ENCODE data around the gene RIPOR3. TPM values are rescaled to one million over a fixed set of nuclear protein-coding genes. Genes with fewer than 3 reads are reported as not detected.
"Not testable (repeated sequence)": the region's sequence is repeated elsewhere in the genome, so short reads cannot be mapped to it uniquely, and the experiment has no call there.

RIPOR3 gene
- total RNA-seq, 4 donors from 2014 or later: 6.1 to 25.7 (median 15.3) TPM

DNA sequence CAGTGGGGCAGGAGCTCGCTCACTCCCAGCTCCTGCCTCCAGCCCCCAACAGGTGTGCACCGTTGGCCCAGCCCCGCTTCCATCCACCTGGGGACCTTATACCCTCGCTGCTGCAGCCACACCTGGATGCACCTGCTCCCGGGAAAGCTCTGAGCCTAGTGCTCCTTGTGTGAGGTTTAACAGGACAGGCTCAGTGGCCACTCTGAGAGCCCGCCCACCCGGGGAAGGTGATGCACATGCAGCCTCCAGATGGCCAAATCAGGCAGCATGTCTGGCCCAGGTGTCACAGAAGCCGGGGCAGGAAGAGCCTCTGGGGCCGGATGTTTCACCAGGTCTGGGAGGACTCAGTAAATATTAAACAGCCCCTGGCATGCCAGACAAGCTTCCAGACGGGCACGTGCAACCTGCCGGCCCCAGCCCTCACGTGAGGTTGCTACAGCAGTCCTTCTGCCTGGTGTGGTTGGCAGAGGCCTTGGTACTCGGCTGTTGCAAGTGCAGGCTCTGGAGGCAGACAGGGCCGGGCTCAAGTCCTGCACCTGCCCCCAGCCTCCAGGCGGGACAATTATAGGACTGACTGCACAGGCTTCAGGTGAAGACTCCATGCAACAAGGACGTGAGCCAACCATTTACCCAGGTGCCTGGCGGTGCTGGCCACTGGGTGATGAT, 66.9 kb downstream of the RIPOR3 start:
- H3K4me1 ChIP-seq: peaks cover 10 to 16% (median 13%) of the 10 kb centered on the region in 4 donors
- peaks cover 0 to 7% (median 0%) of the 10 kb centered on the region in 4 donors for H3K36me3 ChIP-seq
- TF ChIP-seq, protein P1, sequence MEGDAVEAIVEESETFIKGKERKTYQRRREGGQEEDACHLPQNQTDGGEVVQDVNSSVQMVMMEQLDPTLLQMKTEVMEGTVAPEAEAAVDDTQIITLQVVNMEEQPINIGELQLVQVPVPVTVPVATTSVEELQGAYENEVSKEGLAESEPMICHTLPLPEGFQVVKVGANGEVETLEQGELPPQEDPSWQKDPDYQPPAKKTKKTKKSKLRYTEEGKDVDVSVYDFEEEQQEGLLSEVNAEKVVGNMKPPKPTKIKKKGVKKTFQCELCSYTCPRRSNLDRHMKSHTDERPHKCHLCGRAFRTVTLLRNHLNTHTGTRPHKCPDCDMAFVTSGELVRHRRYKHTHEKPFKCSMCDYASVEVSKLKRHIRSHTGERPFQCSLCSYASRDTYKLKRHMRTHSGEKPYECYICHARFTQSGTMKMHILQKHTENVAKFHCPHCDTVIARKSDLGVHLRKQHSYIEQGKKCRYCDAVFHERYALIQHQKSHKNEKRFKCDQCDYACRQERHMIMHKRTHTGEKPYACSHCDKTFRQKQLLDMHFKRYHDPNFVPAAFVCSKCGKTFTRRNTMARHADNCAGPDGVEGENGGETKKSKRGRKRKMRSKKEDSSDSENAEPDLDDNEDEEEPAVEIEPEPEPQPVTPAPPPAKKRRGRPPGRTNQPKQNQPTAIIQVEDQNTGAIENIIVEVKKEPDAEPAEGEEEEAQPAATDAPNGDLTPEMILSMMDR (IDR thresholded peaks at IDR 0.05): no peak
- TF ChIP-seq EP300 (IDR thresholded peaks at IDR 0.05): no peak
- TF ChIP-seq POLR2AphosphoS5 (IDR thresholded peaks at IDR 0.05): no peak
- no peak for TF ChIP-seq POLR2A (IDR thresholded peaks at IDR 0.05; ENCODE audit: low read depth)
- no peaks in the 10 kb centered on the region for H3K27me3 ChIP-seq
- no peak overlapping the region for H3K4me3 ChIP-seq
- no peak for DNase-seq (ENCODE audit: extremely low spot score)
- peaks cover 0 to 13% (median 11%) of the 10 kb centered on the region in 4 donors for H3K9me3 ChIP-seq
- intact Hi-C loops (cut with DNase I): no loop called here
- no peak overlapping the region for H3K27ac ChIP-seq (replicated peaks in 1 of 4)
- WGBS: 91% methylated on average over 12 of the region's 18 CpGs

DNA sequence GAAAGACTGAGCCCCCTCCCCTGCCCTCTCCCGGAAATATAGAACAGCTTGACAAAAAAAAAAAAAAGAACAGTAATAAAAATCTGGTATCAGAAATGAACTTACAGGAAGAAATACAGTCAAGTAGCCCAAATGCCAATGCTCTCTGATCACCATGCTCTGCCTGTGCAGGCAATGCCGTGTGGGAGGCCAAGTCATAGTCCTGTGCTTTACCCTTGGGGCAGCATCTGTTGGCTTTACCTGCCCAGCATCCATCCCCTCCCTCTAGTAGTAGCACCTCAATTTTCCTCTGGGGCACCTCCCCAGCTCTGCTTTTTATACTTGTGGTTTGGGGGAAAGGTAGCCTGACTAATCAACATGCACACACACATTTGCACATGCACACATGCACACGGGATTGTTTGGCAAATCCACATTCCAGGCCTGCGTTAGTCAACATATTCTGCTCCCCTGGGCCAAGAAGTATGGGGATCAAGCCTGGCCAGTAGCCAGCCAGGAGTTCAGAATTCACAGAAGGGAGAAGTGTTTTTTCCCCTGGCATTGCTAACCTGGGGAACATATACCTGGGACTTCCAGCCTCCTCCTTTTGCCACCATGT, 70.2 kb downstream of the RIPOR3 start:
- Histone ChIP-seq H3K27ac (replicated peaks in 1 of 4) (no peak overlapping the region), H3K27me3 (no peaks in the 10 kb centered on the region), H3K9me3 (peaks cover 0 to 13% (median 11%) of the 10 kb centered on the region in 4 donors), H3K4me3 (no peak overlapping the region), H3K4me1 (peaks cover 6 to 12% (median 8%) of the 10 kb centered on the region in 4 donors), H3K36me3 (peaks cover 0 to 8% (median 2%) of the 10 kb centered on the region in 4 donors)
- WGBS: 94% methylated on average over 4 of the region's 4 CpGs
- intact Hi-C loops (cut with DNase I): no loop called here
- DNase-seq (ENCODE audit: extremely low spot score): no peak
- TF ChIP-seq POLR2AphosphoS5 (IDR thresholded peaks at IDR 0.05): no peak
- TF ChIP-seq, protein P1 (IDR thresholded peaks at IDR 0.05): no peak
- TF ChIP-seq POLR2A (IDR thresholded peaks at IDR 0.05; ENCODE audit: low read depth): no peak
- no peak for TF ChIP-seq EP300 (IDR thresholded peaks at IDR 0.05)

DNA sequence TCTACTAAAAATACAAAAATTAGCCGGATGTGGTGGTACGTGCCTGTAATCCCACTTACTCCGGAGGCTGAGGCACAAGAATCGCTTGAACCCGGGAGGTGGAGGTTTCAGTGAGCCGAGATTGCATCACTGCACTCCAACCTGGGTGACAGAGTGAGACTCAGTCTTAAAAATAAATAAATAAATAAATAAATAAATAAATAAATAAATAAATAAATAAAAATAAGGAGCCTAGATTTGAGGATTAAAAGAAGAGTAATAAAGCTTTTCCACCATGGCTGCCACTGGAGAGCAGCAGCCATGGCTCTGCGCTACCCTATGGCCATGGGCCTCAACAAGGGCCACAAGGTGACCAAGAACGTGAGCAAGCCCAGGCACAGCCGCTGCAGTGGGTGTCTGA, 70.9 kb downstream of the RIPOR3 start:
- H3K27me3 ChIP-seq; intact Hi-C loops (cut with DNase I); DNase-seq (ENCODE audit: extremely low spot score); H3K27ac ChIP-seq (replicated peaks in 1 of 4); H3K4me1 ChIP-seq; H3K4me3 ChIP-seq; H3K36me3 ChIP-seq: not testable (repeated sequence)
- 93% methylated on average over 9 of the region's 9 CpGs for WGBS
- peaks cover 0 to 13% (median 11%) of the 10 kb centered on the region in 4 donors for H3K9me3 ChIP-seq

DNA sequence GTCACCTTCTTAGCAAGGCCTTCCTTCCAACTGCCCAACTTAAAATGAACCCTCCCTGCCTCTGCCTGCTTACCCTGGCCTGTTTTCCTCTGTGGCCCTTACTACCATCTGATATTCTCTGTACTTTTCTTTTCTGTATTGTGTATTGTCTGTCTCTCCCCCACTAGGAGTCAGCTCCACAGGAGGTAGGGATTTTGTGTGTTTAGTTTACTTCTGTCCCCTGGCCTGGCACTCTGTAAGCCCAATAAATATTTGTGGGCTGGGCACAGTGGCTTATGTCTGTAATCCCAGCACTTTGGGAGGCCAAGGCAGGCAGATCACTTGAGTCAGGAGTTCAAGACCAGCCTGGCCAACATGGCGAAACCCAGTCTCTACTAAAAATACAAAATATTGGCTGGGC, 72.8 kb downstream of the RIPOR3 start:
- H3K36me3 ChIP-seq: peaks cover 0 to 8% (median 2%) of the 10 kb centered on the region in 4 donors
- intact Hi-C loops (cut with DNase I): no loop called here
- peaks cover 0 to 13% (median 11%) of the 10 kb centered on the region in 4 donors for H3K9me3 ChIP-seq
- WGBS: 100% methylated on average over 1 of the region's 1 CpG
- DNase-seq (ENCODE audit: extremely low spot score): no peak
- no peaks in the 10 kb centered on the region for H3K27me3 ChIP-seq
- no peak overlapping the region for H3K4me3 ChIP-seq
- H3K27ac ChIP-seq (replicated peaks in 1 of 4): no peak overlapping the region
- TF ChIP-seq, protein P1 (IDR thresholded peaks at IDR 0.05): no peak
- TF ChIP-seq POLR2A (IDR thresholded peaks at IDR 0.05; ENCODE audit: low read depth) (no peak), POLR2AphosphoS5 (IDR thresholded peaks at IDR 0.05) (no peak), EP300 (IDR thresholded peaks at IDR 0.05) (no peak)
- no peaks in the 10 kb centered on the region for H3K4me1 ChIP-seq

DNA sequence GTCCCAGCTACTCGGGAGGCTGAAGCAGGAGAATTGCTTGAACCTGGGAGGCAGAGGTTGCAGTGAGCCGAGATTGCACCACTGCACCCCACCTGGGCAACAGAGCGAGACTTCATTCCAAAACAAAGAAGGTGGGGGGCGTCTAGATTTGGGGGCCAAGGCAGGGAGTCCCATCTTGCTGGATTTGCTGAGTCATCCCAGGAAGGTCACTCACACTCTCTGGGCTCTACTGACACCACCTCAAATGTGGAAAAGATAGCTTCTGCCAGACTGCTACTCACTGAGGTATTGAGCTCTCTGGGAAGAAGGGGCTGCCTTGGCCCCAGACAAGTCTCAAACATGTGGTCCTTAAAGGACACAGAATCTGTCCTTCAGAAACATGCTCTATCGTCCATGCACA, 74.3 kb downstream of the RIPOR3 start:
- H3K36me3 ChIP-seq: peaks cover 0 to 6% (median 2%) of the 10 kb centered on the region in 4 donors
- TF ChIP-seq POLR2AphosphoS5 (IDR thresholded peaks at IDR 0.05): no peak
- no peak for TF ChIP-seq EP300 (IDR thresholded peaks at IDR 0.05)
- TF ChIP-seq POLR2A (IDR thresholded peaks at IDR 0.05; ENCODE audit: low read depth): no peak
- TF ChIP-seq, protein P1 (IDR thresholded peaks at IDR 0.05): no peak
- H3K27ac ChIP-seq (replicated peaks in 1 of 4): no peak overlapping the region
- intact Hi-C loops (cut with DNase I): no loop called here
- no peak for DNase-seq (ENCODE audit: extremely low spot score)
- no peaks in the 10 kb centered on the region for H3K4me1 ChIP-seq
- H3K27me3 ChIP-seq: no peaks in the 10 kb centered on the region
- no peak overlapping the region for H3K4me3 ChIP-seq
- 91% methylated on average over 5 of the region's 5 CpGs for WGBS
- peaks cover 0 to 13% (median 11%) of the 10 kb centered on the region in 4 donors for H3K9me3 ChIP-seq
